Dermis blood vessel endothelial cell (primary cell): ENCODE measurements around the gene ZNF581. TPM values are rescaled to one million over a fixed set of nuclear protein-coding genes. Genes with fewer than 3 reads are reported as not detected.

Experiments used
- DNase-seq: peaks from one replicate; pipeline ENCODE4 v3.0.0; 2010
- total RNA-seq: library from RNA; depleted of rRNA; stranded (reverse); fragments of >200 nt; gene quantifications from 2 replicates; pipeline ENCODE4 v1.2.3, GENCODE V29; 2014

Gene ZNF581
- total RNA-seq, 1 donor from 2014 or later: 20.8 TPM

DNA sequence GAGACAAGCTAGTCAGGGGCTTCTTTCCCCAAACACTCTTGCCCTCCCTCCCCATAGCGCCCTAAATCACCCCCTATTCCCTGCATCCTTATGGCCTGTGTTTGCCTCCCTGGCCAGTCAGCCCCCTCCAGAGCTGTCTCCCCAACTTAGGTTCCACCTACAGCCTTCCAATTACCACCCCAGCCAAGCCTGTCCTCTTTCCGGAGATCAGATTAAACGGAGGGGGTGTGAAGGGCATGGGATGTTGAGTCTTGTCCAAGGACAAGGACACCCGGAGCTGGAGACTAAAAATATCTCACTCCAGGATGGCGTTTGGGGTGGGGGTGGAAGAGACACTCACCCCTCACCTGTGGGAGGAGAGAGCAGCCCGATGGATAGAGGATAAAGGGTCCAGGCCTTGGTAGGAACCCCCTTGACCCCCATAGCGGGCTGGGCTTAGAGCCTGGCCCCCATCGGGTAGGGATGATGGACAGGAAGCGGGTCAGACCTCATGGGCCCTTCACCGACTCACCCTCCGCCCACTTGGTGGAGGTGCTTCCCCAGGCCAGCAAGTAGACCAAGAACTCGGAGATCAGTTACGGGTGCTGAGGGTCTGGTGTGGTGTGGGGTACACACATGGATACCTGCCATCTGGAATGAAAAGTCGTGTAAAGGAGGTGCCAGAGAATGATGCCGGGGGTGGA, 32.0 kb upstream of the ZNF581 start:
- no peak for DNase-seq

- DNase-seq: no peak
These were observed 31.3 kb upstream of the ZNF581 start for GRCh38 chr19:55611983-55612645.

DNA sequence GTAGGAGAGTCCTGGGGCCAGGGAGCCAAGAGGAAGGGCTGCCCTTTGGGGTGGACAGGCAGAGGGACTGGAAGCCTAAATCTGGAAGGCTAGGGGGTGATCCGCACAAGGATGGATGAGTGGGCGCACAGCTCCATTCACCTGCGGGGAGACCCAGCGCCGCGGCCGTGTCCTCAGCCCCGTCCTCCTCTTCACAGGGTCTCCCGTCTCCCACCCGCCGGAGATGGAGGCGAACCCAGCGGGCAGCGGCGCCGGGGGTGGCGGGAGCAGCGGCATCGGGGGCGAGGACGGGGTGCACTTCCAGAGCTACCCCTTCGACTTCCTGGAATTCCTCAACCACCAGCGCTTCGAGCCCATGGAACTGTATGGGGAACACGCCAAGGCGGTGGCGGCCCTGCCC, 30.1 kb upstream of the ZNF581 start:
- DNase-seq: no peak

DNA sequence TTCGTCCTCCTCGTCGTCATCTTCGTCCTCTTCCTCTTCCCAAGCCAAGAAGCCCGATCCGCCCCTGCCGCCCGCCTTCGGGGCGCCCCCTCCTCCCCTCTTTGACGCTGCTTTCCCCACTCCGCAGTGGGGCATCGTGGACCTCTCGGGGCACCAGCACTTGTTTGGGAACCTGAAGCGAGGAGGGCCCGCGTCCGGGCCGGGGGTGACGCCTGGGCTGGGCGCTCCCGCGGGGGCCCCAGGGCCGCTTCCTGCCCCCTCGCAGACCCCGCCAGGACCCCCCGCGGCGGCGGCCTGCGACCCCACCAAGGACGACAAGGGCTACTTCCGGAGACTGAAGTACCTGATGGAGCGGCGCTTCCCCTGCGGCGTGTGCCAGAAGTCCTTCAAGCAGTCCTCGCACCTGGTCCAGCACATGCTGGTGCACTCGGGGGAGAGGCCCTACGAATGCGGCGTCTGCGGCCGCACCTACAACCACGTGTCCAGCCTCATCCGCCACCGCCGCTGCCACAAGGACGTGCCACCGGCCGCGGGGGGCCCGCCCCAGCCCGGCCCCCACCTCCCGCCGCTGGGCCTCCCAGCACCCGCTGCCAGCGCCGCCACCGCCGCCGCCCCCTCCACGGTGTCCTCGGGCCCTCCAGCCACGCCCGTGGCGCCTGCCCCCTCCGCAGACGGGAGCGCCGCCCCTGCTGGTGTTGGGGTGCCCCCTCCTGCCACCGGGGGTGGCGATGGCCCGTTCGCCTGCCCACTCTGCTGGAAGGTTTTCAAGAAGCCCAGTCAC, 29.3 kb upstream of the ZNF581 start:
- no peak for DNase-seq

DNA sequence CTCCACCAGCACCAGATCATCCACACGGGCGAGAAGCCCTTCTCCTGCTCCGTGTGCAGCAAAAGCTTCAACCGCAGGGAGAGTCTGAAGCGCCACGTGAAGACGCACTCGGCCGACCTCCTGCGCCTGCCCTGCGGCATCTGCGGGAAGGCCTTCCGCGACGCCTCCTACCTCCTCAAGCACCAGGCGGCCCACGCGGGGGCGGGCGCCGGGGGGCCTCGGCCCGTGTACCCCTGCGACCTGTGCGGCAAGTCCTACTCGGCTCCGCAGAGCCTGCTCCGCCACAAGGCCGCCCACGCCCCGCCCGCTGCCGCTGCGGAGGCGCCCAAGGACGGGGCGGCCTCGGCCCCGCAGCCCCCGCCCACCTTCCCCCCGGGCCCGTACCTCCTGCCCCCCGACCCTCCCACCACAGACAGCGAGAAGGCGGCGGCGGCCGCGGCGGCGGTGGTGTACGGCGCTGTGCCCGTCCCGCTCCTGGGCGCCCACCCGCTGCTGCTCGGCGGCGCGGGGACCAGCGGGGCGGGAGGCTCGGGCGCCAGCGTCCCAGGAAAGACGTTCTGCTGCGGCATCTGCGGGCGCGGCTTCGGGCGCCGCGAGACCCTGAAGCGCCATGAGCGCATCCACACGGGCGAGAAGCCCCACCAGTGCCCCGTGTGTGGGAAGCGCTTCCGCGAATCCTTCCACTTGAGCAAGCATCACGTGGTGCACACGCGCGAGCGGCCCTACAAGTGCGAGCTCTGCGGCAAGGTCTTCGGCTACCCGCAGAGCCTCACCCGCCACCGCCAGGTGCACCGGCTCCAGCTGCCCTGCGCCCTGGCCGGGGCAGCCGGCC, 28.5 kb upstream of the ZNF581 start:
- no peak for DNase-seq

GRCh38 chr19:55615543-55616394, 27.7 kb upstream of the ZNF581 start:
- no peak for DNase-seq

- no peak for DNase-seq
These were observed 27.0 kb upstream of the ZNF581 start for GRCh38 chr19:55616395-55616875.

DNA sequence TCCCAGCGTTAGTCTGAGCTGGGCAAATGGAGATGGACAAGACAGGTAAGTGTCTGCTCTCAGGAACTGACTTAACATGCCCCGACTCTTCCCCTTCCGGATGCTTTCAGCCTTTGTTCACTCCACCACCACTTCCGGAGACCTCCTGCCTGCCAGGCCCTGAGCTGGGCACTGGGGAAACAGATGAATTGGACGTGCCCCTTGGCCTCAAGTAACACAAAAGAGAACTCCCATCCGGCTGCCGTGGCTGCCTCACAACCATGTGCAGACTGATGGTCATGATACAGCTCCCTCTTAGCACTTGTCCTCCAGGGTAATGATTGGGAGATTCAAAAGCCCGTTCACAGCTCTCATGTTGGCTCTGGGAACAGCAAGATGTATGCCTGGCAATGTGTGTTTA, 26.0 kb upstream of the ZNF581 start:
- peak; percentile 52 for DNase-seq

DNA sequence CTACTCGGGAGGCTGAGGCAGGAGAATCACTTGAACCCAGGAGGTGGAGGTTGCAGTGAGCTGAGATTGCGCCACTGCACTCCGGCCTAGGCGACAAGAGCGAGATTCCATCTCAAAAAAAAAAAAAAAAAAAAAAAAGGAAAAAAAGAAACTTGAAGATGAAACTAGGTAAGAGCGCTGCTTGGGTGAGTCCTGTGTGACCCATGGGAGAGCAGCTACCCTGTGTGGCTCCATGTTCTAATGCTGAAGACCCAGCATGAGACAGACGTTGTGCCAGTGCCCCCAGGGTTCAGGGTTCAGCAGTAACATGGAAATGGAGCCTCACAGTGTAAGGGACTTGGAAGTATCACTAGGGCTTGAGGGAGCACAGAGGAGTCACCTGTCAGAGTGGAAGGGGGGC, 25.0 kb upstream of the ZNF581 start:
- DNase-seq: no peak

GRCh38 chr19:55619286-55619685, 24.2 kb upstream of the ZNF581 start:
- DNase-seq: no peak

GRCh38 chr19:55620410-55621204, 22.8 kb upstream of the ZNF581 start:
- DNase-seq: no peak

DNA sequence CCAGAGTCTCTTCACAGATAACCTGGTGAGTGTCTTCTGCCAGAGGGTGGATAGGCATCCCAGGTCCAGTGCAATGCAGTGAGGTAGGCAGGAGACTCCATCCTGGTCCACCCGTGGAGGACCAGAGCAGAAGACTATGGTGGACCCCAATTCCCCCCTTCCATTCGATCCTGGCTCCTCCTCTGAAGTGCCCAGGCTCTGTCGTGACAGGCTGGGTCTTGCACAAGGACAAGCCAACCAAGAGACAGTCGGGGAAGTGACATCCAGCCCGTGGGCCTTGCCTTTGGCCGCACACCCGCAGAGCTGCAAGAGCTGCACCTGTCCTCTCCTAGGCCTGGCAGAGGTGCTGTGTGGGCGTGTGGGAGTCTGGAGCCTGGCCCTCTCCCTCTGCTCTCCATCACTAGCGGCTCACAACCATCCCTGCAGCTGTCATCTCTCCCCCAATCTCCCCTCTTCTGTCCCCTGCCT, 22.2 kb upstream of the ZNF581 start:
- no peak for DNase-seq

- no peak for DNase-seq
These were observed 21.7 kb upstream of the ZNF581 start for GRCh38 chr19:55621673-55622231.

GRCh38 chr19:55622242-55622969, 21.0 kb upstream of the ZNF581 start:
- DNase-seq: no peak

GRCh38 chr19:55623130-55623529, 20.3 kb upstream of the ZNF581 start:
- no peak for DNase-seq

GRCh38 chr19:55623561-55623960, 19.9 kb upstream of the ZNF581 start:
- no peak for DNase-seq

GRCh38 chr19:55624109-55625003, 19.1 kb upstream of the ZNF581 start, which contains the start of gene ZNF784:
Gene ZNF784, minus strand, starts transcription at chr19:55624566. Its CDS starts 5 bp downstream, at chr19:55624561.
- peak; percentile 96 for DNase-seq

GRCh38 chr19:55625004-55625326, 18.5 kb upstream of the ZNF581 start:
- no peak for DNase-seq

GRCh38 chr19:55626350-55626749, 17.1 kb upstream of the ZNF581 start:
- DNase-seq: no peak
